Right lobe of liver (tissue), 4 donors: ENCODE measurements around the gene CAMK2D.

Source experiments
- CTCF ChIP-seq, 4 donors: fragments of 200-600 bp in 3 of 4; fragments of 450-650 bp in 1 of 4; IDR thresholded peaks; one replicate each; pipeline versions ENCODE4 v1.5.1 to v1.8.0; 2016 to 2022; ENCODE audit warnings: antibody characterized with exemption in 4 of 4, mild to moderate bottlenecking in 2 of 4
- POLR2A ChIP-seq: fragments of 450-650 bp; IDR thresholded peaks from one replicate; pipeline ENCODE4 v1.6.1; 2017; ENCODE audit warnings: antibody characterized with exemption, mild to moderate bottlenecking
- donor health status: DM: no; HTN: no; CAD: no.
- donor health status: DM: no; HTN: no; CAD: no.
- donor health status: DM: no; HTN: yes; CAD: no.

DNA sequence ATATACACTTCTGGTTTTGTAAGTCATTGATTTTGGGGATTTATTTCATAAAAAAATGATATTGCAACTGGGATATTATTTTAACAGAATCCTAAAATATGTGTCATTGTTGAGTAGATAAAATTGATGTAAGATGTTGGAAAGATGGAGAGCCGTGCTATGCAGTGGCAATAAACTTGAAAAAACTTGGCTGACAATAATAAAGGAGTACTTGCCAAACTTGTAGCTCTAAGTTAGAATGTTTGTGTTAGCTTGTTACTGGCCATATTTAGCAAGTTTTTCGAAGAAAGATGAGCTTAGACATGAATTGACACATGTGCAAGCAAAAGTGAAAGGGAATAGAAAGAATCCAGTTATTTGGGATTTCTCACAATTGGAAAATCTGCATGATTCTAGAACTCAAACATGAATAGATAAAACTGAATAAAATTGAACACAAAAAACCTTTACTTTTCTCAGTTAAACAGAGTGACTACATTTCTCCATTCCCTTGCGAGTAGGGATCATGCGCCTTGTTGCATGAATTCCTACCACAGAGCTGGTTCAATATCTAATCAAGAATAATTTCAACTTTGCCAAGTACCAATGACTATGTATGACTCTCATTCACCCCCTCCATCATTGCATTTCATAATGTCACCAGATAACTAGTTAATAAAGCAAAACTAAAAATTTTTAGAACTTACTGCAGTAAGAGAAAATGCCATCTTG lies 327.8 kb downstream of the CAMK2D start:
- no peak for TF ChIP-seq CTCF (IDR thresholded peaks at IDR 0.05)
- TF ChIP-seq POLR2A = no peak
